Measurements from ENCODE around the gene MYO9B.
"Not testable (repeated sequence)": the region's sequence is repeated elsewhere in the genome, so short reads cannot be mapped to it uniquely, and the experiment has no call there.

MYO9B gene

DNA sequence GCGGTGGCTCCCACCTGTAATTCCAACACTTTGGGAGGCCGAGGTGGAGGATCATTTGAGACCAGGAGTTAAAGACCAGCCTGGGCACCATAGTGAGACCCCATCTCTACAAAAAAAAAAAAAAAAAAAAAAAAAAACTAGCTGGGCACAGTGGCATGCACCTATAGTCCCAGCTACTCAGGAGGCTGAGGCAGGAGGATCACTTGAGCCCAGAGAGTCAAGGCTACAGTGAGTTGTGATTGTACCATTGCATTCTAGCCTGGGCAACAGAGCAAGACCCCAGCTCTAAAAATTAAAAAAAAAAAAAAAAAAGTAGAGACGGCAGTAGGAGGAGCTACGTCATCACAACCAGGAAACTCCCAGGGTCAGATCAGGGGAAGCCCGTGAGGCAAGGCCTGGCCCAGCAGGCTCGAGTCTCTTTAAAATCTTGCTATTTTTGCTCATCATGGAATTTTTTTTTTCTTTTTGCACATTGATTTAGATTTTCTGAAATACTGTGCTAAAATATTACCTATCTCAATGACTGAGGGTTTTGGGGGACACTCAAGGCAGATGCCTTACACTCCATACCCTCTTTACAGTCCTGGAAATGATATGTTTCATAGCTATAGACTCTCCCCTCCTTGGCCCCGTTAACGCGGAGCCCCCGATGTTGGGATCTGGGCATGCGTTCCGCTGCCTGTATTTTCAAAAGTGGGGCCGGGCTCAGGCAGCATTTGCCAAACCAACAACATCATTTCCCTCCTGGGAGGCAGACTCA, 95.1 kb downstream of the MYO9B start:
- DNase-seq (ENCODE audit: extremely low spot score, insufficient read length, low read depth) (peak; percentile 26), FAIRE-seq (no peak)

DNA sequence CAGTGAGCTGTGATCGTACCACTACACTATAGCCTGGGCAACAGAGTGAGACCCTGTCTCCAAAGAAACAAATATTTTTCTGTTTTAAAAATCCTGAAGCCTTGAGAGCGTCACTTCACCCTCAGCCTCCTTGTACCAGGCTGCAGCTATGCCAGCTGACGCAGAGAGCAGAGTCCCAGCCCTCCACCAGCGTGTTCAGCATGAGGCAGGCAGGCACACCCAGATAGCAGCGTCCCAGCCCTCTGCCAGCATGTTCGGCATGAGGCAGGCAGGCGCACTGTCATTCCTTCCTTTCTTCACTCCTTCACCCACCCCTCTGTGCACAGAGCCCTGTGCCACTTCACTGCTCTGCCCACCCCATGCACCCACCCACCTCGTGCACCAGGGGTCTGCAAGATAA, 96.3 kb downstream of the MYO9B start:
- no peak for DNase-seq (ENCODE audit: extremely low spot score, insufficient read length, low read depth)
- FAIRE-seq: no peak

DNA sequence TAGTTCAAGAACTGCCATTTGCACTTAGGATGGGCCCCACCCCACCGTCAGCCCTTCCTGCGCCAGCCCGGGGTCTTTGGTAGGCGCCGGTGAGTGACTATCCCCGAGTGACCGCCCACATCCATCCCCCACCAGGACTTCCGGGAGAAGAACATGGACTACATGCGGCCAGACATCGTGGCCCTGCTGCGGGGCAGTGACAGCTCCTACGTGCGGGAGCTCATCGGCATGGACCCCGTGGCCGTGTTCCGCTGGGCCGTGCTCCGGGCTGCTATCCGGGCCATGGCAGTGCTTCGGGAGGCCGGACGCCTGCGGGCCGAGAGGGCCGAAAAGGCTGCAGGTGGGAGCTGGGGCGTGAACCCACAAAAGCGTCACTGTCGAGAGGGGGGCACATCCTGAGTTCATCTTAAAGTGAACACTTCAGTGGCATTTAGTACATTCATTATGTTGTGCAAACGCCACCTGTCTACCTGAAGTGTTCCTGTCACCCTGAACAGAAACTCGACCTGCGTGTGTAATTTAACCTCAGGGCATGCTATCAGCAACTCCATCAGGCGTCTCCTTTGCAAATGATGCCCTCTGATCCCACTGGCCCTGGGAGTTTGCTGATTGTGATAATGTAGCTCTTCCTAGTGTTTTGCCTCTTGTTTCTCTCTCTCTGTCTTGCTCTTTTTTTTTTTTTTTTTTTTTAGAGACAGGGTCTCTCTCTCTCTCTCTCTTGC, 97.2 kb downstream of the MYO9B start:
- DNase-seq (ENCODE audit: extremely low spot score, insufficient read length, low read depth): no peak
- FAIRE-seq: no peak

DNA sequence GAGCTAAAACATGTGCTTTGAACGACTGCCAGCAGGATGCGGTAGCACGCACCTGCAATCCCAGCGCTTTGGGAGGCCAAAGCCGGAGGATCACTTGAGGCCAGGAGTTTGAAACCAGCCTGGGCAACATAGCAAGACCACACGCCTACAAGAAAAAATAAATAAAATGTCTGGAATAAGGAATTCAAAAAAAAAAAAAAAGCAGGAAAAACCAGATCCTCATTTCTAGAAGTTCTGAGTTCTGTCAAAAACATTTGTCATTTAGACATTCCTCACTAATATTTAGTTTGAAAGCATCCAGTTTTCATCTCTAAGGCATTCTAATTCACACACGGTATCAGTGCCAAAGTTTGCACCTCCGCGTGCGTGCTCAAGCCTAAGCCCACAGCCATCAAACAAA, 102.7 kb downstream of the MYO9B start:
- DNase-seq (ENCODE audit: extremely low spot score, insufficient read length, low read depth) (no peak), FAIRE-seq (no peak)

DNA sequence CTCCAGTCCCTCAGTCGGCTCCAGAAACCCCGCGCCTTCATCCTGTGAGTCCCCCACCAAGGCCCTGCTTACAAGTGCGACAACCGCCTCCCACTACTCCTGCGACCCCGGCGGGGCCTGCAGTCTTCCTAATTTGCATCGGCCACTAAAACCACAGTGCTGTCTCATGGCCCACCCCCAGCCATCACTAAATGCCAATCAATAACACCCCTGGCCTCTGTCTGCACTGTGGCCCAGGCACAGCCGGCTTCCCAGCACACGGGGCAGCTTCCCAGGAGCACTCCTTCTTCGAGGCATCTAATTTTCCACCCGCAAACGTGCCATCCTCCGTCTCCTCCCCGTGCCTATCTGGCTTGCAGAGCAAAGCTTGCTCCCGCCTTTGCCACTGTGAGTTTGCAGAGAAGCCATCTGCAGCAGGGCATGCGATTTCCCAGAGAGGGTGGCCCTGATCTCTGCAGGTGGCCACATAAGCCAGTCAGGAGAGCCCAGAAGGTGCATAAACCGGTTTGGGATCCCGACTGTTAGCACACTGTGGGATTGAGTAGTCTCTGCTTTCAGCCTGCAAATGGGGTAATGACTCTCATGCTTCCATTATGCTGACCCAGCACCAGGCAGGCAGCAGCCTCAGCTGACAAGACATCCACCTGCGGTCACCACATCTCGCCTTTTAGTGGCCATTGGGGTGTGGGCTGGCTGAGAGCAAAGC, 105.6 kb downstream of the MYO9B start:
- DNase-seq (ENCODE audit: extremely low spot score, insufficient read length, low read depth): no peak
- no peak for FAIRE-seq

DNA sequence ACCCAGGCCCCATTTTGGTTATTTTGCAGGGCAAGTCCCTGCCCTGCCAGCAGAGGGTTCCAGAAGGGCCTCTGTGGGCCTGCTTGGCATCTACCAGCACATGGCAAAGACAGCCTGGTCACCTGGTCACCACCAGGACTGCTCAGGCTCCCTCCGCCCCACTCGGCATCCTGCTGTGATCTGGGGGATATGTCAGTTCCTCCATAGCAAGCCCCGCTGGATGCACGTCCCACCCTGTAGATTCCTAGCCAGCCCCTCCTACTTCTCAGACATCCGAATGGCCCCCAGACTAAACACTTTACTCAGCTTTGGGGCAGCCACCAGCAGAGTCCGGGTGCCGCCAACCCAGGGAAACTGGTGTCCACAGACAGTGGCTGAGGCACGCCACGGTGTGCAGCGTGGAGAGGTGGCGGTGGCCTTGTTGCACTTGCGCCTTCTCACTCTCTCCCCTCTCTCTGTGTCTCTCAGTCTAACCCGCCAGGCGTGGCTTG, 107.7 kb downstream of the MYO9B start:
- FAIRE-seq (peak; percentile 69), DNase-seq (ENCODE audit: extremely low spot score, insufficient read length, low read depth) (peak; percentile 30)

DNA sequence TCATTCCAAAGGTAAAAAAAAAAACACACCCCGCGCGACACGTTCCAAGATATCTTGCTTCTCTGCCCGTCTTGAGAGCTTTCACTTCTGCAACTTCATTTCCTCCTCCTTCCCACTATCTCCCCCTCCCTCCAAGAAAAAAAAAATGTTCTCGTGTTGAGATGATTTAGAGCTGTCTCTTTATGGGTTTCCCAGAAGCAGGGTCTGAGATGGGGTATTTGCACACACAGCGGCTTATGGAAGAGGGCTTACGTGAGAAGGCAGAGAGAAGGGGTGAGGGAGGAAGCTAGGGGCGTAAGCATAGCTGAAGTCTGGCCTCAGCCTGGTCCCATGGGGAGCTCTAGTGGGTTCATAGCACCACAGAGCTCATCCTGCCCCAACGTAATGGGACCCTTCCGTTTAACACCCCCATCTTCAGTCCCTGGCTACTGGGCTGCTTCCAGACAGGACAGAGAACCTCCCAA, 108.3 kb downstream of the MYO9B start:
- DNase-seq (ENCODE audit: extremely low spot score, insufficient read length, low read depth) (peak; percentile 23), FAIRE-seq (peak; percentile 93)

DNA sequence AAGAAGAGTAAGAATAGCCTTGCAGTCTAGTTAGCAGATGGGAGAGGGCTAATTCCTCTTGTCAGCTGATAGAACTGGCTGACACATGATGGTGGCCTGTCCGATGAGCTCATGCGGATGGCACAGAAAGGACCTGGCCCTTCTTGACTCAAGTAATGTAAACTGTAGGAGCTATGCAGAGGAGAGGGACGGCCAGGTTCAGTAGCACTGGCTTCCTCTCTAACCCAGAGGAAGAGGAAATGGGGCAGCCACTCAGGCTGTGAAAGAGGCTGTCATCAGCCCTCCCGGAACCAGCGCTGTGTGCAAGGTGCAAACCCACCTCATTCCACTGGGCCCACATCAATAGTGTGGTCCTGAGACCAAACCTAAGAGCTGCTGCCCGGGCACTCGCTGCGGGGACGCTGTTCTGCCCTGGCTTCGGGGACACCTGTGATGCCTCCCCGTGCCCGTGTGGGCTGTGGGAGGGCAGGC, 108.8 kb downstream of the MYO9B start:
- DNase-seq (ENCODE audit: extremely low spot score, insufficient read length, low read depth) (no peak), FAIRE-seq (no peak)

DNA sequence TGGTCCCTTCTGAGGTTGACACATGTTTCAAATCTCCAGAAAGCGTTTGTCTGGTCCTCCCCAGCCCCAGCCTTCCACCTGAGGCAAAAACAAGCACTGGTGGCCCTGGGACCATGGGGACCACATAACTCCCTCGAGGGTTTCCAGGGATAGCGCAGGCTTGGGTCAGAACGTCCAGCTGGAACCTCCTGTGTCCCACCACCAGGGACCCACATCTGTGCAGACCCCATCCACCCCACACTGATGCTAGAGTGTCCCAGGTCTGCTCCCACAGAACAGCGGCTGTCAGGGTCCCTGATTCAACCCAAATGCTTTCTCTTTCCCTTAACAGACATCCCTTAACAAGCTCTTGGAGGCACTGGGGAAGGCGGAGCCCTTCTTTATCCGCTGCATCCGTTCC, 110.0 kb downstream of the MYO9B start:
- FAIRE-seq (no peak), DNase-seq (ENCODE audit: extremely low spot score, insufficient read length, low read depth) (no peak)

DNA sequence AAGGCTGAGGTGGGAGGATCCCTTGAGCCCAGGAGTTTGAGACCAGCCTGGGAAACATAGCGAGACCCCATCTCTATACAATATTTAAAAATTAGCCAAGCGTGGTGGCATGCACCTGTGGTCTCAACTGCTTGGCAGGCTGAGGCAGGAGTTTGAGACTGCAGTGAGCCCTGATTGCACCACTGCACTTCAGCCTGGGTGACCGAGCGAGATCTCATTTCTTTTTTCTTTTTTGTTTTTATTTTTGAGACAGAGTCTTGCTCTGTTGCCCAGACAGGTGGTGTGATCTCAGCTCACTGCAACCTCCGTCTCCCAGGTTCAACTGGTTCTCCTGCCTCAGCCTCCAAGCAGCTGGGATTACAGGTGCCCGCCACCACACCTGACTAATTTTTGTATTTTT, 116.2 kb downstream of the MYO9B start:
- FAIRE-seq; DNase-seq (ENCODE audit: extremely low spot score, insufficient read length, low read depth): not testable (repeated sequence)

DNA sequence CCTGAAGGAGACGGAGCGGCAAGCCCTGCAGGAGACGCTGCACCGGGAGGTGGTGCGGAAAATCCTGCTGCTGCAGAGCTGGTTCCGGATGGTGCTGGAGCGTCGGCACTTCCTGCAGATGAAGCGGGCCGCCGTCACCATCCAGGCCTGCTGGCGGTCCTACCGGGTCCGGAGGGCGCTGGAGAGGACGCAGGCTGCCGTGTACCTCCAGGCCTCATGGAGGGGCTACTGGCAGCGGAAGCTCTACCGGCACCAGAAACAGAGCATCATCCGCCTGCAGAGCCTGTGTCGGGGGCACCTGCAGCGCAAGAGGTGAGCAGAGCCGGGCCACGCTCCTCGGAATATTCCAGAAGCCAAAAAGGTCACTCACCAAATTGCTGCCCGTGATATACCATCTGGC, 117.2 kb downstream of the MYO9B start:
- DNase-seq (ENCODE audit: extremely low spot score, insufficient read length, low read depth) (no peak), FAIRE-seq (no peak)

DNA sequence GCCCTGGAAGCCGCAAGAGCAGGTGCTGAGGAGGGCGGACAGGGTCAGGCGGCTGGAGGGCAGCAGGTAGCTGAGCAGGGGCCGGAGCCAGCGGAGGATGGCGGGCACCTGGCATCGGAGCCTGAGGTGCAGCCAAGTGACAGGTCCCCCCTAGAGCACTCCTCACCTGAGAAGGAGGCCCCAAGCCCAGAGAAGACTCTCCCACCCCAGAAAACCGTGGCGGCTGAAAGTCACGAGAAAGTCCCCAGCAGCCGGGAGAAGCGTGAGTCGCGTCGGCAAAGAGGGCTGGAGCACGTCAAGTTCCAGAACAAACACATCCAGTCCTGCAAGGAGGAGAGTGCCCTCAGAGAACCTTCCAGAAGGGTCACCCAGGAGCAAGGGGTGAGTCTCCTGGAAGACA, 119.0 kb downstream of the MYO9B start:
- FAIRE-seq: no peak
- no peak for DNase-seq (ENCODE audit: extremely low spot score, insufficient read length, low read depth)

DNA sequence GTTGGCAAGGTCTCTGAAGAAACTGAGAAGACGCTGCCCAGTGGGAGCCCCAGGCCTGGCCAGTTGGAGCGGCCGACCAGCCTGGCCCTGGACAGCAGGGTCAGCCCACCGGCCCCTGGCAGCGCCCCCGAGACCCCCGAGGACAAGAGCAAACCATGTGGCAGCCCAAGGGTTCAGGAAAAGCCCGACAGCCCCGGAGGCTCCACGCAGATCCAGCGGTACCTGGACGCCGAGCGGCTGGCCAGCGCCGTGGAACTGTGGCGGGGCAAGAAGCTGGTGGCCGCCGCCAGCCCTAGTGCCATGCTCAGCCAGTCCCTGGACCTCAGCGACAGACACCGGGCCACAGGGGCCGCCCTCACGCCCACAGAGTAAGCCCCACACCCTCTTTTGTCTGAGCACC, 119.5 kb downstream of the MYO9B start:
- FAIRE-seq: no peak
- no peak for DNase-seq (ENCODE audit: extremely low spot score, insufficient read length, low read depth)

DNA sequence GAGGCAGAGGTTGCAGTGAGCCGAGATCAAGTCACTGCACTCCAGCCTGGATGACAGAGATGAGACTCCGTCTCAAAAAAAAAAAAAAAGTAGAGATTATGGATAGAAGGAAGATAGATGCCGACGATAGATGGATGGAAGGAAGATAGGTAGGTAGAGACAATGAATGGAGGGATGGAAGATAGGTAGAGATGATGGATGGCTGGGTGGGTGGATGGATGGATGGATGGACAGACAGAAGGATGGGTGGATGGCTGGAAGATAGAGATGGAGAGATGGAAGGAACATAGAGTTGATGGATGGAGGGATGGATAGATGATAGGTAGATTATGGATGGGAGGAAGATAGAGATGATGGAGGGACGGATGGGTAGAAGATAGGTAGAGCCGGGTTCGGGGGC, 121.0 kb downstream of the MYO9B start:
- FAIRE-seq (no peak), DNase-seq (ENCODE audit: extremely low spot score, insufficient read length, low read depth) (no peak)

DNA sequence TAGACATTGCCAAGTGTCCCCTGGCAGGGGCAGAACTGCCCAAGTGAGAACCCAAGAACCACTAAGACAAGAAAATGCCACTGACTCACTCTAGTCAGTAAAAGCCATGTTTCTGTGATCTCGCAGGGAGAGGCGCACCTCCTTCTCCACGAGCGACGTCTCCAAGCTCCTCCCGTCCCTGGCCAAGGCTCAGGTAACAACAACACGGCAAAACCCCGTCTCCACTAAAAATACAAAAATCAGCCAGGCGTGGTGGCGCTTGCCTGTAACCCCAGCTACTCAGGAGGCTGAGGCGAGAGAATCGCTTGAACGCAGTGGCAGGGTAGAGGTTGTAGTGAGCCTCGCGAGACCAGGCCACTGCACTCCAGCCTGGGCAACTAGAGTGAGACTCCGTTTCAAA, 122.1 kb downstream of the MYO9B start:
- no peak for DNase-seq (ENCODE audit: extremely low spot score, insufficient read length, low read depth)

DNA sequence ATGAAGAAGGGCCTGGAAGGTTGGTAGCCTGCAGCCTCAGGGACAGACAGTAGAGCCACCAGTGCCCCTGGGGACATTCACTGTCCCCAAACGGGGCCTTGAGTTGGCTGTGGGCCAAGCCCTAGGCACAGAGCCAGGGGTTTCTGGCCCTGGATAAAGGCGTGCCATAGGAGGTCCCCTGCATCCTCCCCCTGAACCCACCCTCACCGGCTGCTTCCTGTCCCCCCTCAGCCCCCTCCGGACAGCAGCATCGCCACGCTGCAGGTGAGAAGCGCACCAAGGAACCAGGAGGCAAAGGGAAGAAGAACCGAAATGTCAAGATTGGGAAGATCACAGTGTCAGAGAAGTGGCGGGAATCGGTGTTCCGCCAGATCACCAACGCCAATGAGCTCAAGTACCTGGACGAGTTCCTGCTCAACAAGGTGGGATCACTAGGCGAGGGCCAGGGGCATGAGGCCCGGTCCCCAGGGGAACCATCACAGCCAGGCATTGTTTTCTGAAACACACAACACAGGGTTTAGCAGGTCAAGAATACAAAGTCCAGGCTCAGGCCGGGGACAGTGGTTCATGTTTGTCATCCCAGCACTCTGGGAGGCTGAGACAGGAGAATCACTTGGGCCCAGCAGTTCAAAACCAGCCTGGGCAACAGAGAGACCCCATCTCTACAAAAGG, 125.0 kb downstream of the MYO9B start:
- DNase-seq (ENCODE audit: extremely low spot score, insufficient read length, low read depth): no peak
- FAIRE-seq: no peak

More for the DNA sequence above, 122.1 kb downstream of the MYO9B start:
- FAIRE-seq: no peak

DNA sequence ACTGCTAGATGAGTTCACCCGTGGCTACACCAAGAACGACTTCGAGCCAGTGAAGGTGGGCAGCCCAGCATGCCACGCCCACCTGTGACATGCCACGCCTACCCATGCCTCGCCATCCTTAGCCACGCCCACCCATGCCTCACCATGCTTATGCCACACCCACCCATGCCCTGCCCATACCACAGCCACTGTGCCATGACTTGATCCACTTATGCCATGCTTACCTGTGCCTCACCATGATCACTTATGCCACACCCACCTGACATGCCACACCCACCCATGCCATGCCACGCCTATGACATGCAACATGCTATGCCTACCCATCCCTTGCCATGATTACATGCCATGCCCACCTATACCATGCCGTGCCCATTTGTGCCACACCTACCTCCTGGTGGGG, 126.7 kb downstream of the MYO9B start:
- no peak for FAIRE-seq
- DNase-seq (ENCODE audit: extremely low spot score, insufficient read length, low read depth): no peak

DNA sequence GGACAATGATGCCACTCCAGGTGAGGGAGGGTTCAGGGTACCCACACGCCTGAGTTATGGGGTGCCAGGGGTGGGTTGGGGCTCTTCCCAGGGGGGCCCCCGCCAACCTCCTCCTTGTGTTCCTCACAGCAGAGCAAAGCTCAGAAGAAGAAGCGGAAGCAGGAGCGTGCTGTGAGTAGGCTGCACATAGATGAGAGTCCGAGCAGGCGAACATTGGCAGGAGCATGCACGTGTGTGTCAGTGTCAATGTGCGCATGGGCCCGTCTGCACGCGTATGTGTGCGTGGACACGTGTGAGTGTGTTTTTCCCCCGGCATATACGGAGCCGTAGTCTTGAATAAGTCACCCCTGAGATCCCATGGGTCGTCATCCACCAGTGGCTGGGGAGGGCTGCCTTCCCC, 127.1 kb downstream of the MYO9B start:
- FAIRE-seq (no peak), DNase-seq (ENCODE audit: extremely low spot score, insufficient read length, low read depth) (no peak)

DNA sequence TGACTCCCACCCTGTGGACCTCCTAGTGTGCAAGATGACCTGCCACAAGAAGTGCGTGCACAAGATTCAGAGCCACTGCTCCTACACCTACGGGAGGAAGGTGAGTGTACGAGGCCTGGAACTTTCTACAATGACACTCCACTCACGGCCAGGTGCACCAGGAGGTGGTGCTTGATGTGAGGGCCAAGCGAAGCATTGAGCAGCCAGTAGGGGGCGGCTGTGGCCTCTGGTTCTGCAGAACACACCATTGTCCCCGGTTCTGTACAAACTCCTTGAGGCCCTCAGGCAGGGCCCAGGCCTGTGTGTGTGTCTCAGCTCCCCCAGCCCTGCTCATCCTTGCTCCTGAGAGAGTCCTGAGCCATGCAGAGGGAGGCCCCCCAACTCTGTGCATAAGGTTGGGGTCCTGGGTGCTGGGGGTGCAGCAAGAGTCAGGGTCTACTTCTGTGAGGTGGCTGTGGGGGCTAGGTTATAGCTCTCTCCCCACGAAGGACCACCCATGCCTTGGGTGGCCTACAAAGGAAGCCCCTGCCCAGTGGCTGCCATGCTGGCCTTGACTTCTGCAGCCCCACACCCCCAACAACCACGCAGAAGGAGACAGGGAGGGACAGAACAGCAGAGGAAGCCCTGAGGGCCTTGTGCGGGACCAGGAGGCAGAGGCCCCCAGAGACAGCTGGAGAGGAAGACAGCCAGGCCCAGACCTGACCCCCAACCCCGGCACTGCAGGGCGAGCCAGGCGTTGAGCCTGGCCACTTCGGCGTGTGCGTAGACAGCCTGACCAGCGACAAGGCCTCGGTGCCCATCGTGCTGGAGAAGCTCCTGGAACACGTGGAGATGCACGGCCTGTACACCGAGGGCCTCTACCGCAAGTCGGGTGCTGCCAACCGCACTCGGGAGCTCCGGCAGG, 129.9 kb downstream of the MYO9B start:
- no peak for DNase-seq (ENCODE audit: extremely low spot score, insufficient read length, low read depth)
- FAIRE-seq: no peak
